HuH-7 (cell line): ENCODE data around the gene LRIG1.

Experiments
- DNase-seq: peaks from one replicate; pipeline ENCODE4 v3.0.0; 2011; ENCODE audit warnings: low spot score

LRIG1 gene

DNA sequence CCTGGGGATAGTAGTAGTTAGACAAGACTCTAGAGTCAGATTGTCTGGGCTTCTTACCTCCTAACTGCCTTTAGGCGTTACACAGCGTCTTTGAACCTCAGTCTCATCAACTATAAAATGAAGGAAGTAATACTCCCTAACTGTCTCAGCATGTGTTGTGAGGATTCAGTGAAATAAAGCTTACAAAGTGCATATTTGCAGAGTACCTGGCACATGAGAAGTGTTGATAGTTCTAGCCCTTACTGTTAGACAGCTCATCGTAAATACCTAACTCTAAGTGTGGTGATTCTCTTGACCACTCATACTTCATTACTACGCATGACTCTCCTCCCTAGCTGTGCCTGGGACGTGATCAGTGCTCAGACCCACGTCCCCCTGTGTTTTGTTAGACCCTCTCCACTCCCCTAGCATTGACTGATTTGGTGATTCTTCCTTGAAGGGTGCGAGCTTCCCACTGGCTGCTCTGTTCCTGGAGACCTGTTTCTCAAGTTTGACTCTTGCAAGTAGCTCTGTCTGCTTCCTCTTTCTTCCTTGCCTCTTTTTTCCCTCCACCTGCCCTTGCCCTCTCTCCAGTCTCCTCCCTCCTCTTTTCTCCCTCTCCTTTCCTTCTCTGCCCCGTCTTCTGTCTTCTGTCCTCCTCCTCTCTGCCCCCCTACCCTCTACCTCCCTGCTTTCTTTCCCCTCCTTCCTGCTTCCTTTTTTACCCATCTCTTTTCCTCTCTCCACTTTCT lies 155.8 kb downstream of the LRIG1 start:
- no peak for DNase-seq

DNA sequence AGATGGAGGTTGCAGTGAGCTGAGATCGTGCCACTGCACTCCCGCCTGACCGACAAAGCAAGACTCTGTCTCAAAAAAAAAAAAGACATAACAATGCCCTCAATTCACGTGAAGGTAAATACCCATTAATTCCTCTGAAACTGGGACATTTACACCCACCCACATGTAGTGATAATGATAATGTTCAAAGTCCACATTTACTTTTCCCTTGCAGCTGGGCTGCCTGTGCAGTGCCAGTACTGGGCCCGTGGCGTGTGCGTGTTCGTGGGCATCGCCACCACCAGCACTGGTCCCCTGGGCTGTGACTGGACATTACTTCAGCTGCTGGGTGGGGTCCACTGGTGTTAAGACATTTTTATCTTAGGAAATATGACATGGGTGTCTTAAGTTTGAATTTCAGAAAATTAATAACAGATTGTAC lies 156.4 kb downstream of the LRIG1 start:
- peak; percentile 5 for DNase-seq

DNA sequence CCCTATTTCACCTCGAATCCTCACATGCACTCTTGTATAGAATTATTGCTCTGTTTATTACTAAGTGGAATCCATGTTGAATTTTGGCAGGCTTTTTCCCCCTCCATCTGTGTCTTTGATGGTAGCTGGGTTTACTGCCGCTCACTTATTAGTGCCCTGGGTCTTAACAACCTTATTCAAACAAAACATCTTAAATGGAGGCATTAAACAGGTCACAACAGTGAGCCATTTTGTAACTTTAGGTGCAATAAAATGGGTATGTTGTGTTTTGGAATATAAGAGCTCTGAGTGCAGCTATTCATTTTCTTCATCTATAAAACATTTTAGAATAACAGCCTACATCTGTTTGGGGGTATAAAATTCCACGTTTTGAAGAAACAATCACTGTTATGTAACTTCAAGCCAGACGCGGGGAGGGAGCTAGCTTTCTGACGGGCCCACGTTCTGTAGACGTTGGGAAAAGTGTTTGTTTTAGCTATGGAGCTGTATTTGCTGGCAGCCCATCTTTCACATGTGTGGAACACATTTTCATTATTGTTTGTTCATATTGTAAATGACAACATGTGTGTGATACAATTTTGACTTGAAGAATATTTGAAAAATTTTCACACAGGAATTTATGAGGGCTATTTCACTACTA lies 158.0 kb downstream of the LRIG1 start:
- DNase-seq: no peak

GRCh38 chr3:66338927-66339326 lies 161.9 kb downstream of the LRIG1 start:
- no peak for DNase-seq

DNA sequence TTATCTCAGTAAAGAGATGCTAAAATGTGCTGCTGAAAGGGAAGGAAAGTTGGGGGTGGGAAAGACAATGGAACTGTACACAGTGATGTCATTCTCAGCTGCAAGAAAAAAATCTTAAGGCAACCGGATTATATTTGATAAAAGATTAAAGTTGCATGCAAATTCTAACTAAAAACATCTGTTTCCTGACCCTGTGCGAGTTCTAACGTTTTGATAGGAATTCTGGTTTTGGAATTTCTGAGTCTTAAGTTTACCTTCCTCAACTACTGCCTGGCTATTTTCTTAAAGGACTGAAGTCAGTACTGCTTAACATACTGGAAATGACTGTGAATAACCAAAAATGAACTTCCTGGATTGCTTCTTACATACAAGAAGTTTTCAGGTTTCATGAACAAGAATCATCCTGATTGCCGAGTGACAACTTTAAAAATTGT lies 164.5 kb downstream of the LRIG1 start:
- no peak for DNase-seq

DNA sequence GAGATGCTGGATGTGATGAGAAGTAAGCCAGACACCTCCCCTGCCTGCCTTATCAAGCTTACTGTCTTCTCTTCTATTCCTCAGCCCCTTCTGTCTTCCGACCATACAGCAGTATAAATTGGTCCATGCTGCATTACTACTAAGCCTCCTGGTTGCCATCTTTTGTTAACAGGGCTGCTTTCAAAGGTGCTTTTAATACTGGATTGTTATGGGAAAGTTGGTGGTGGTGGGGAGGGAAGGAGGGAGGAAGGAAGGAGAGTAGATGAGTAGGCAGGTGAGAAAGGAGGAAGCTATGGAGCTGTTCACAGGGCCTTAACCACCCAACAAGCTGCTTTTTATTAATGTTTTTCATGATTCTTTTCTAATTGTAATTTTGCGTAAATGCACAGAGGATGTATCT lies 165.2 kb downstream of the LRIG1 start:
- no peak for DNase-seq
